DMS79 treated with DMSO at 0.1 percent for 48 hours (cell line): Measurements from ENCODE around the gene PKNOX2.

Source experiments
- DNase-seq: peaks from one replicate; lab custom pipeline; 2025; lab: John Stamatoyannopoulos, UW

Gene PKNOX2

GRCh38 chr11:125476721-125477120, 312.2 kb downstream of the PKNOX2 start:
- no peak for DNase-seq

GRCh38 chr11:125479137-125479536, 314.6 kb downstream of the PKNOX2 start:
- no peak for DNase-seq

GRCh38 chr11:125481531-125481930, 317.0 kb downstream of the PKNOX2 start:
- no peak for DNase-seq
